ENCODE results near the gene GPC5. TPM values are rescaled to one million over a fixed set of nuclear protein-coding genes. Genes with fewer than 3 reads are reported as not detected.

GPC5 gene
- total RNA-seq, 1 donor from 2014 or later, result 0.24 TPM

DNA sequence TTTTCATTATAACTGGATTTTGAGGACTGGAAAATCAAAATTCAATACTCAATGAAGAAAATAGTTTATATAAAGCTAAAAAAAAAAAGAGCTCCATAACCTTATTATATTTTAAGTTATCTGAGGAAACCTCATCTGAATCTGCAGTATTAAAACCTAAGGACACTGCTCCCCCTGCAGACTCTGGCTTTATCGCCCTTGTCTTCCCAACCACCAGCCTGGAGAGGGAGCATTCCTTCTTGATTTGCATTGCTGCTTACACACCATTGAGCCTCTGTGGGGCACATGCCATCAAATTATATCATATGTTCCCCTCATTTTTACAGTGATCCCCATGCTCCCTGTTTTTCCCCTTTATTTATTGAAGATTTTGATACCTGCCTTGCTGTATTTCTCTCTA is 956.8 kb downstream of the GPC5 start:
- CTCF ChIA-PET, result no interaction called here
- intact Hi-C loops (cut with micrococcal nuclease), result no loop called here

DNA sequence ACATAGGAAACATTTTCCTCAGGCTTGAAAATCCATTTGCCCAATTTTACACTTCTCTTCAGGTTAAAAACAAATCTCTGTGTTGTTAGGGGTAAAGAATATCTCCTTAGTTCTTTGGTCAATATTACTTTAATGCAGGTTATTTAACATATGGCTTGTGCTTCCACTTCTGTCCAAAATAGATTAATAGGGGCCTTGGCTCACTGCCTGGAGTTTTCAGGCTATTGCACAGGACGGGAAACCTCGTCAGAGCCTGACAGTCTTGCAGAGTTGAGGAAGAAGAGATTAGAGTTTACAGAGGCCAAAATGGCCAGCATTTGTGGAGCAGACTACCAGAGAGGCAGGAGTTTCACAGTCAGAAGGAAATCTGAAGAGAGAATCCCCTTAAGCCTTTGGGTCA is 964.3 kb downstream of the GPC5 start:
- TF ChIP-seq, protein P1, sequence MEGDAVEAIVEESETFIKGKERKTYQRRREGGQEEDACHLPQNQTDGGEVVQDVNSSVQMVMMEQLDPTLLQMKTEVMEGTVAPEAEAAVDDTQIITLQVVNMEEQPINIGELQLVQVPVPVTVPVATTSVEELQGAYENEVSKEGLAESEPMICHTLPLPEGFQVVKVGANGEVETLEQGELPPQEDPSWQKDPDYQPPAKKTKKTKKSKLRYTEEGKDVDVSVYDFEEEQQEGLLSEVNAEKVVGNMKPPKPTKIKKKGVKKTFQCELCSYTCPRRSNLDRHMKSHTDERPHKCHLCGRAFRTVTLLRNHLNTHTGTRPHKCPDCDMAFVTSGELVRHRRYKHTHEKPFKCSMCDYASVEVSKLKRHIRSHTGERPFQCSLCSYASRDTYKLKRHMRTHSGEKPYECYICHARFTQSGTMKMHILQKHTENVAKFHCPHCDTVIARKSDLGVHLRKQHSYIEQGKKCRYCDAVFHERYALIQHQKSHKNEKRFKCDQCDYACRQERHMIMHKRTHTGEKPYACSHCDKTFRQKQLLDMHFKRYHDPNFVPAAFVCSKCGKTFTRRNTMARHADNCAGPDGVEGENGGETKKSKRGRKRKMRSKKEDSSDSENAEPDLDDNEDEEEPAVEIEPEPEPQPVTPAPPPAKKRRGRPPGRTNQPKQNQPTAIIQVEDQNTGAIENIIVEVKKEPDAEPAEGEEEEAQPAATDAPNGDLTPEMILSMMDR (IDR thresholded peaks at IDR 0.05), result no peak
- ATAC-seq (ENCODE audit: low read depth), result no peak
- ChIA-PET POLR2A (no interaction called here), CTCF (no interaction called here)
- no peak for DNase-seq
- intact Hi-C loops (cut with micrococcal nuclease), result no loop called here
- no peaks in the 10 kb centered on the region for H3K36me3 Mint-ChIP-seq (ENCODE audit: low read depth)
- H3K4me3 Mint-ChIP-seq, result no peak overlapping the region
- H3K9me3 Mint-ChIP-seq, result peaks cover 7% of the 10 kb centered on the region
- no peak overlapping the region for H3K27ac Mint-ChIP-seq
- H3K4me1 Mint-ChIP-seq, result no peaks in the 10 kb centered on the region
- H3K27me3 Mint-ChIP-seq, result no peaks in the 10 kb centered on the region

More for the DNA sequence above, 956.8 kb downstream of the GPC5 start:
- ATAC-seq (ENCODE audit: low read depth) (no peak), DNase-seq (no peak)
- H3K4me1 Mint-ChIP-seq, result no peaks in the 10 kb centered on the region
- POLR2A ChIA-PET, result no interaction called here
- H3K27ac Mint-ChIP-seq, result no peak overlapping the region
- H3K36me3 Mint-ChIP-seq (ENCODE audit: low read depth), result no peaks in the 10 kb centered on the region
- peaks cover 12% of the 10 kb centered on the region for H3K9me3 Mint-ChIP-seq
- TF ChIP-seq, protein P1 (IDR thresholded peaks at IDR 0.05), result no peak
- H3K4me3 Mint-ChIP-seq, result no peak overlapping the region
- H3K27me3 Mint-ChIP-seq, result no peaks in the 10 kb centered on the region

DNA sequence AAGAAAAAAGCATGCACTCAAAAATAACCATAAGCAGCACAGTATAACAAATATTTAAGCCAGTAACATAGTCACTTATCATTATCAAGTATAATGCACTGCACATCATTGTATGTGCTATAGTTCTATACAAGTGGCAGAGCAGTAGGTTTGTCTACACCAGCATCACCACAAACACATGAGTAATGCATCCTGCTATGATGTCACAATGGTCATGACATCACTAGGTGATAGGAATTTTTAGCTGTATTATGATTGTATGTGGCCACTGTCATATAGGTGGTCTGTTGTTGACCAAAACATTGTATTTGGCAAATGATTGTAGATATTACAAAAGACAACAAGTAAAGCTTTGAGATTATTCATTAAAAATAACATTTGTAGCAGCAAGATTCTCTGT is 967.5 kb downstream of the GPC5 start:
- DNase-seq (no peak), ATAC-seq (ENCODE audit: low read depth) (no peak)
- intact Hi-C loops (cut with micrococcal nuclease), result no loop called here
- TF ChIP-seq, protein P1 (IDR thresholded peaks at IDR 0.05), result no peak
- no peaks in the 10 kb centered on the region for H3K4me1 Mint-ChIP-seq
- no peaks in the 10 kb centered on the region for H3K27me3 Mint-ChIP-seq
- ChIA-PET CTCF (no interaction called here), POLR2A (no interaction called here)
- no peaks in the 10 kb centered on the region for H3K36me3 Mint-ChIP-seq (ENCODE audit: low read depth)
- no peak overlapping the region for H3K27ac Mint-ChIP-seq
- H3K4me3 Mint-ChIP-seq, result no peak overlapping the region
- peaks cover 5% of the 10 kb centered on the region for H3K9me3 Mint-ChIP-seq

DNA sequence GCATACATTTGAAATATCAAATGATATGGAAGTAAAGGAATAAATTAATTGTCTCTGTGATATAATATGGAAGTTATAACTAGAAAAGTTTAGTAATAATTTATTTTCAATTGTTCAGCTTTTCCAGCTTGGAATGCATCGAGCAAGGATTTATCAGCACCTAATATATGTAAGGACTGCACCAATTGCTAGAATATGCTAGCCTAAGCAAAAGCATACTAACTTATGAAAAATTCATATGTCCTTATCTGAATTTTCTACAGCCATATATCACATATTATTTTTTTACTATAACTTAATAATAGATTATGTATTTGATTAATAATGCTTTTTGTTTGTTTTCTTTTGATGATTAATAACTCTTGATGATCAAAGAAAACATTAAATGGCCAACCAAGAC is 979.0 kb downstream of the GPC5 start:
- peaks cover 13% of the 10 kb centered on the region for H3K9me3 Mint-ChIP-seq
- ChIA-PET CTCF (no interaction called here), POLR2A (no interaction called here)
- H3K4me1 Mint-ChIP-seq, result no peaks in the 10 kb centered on the region
- H3K4me3 Mint-ChIP-seq, result no peak overlapping the region
- H3K27me3 Mint-ChIP-seq, result no peaks in the 10 kb centered on the region
- ATAC-seq (ENCODE audit: low read depth) (no peak), DNase-seq (no peak)
- no peaks in the 10 kb centered on the region for H3K36me3 Mint-ChIP-seq (ENCODE audit: low read depth)
- no peak overlapping the region for H3K27ac Mint-ChIP-seq
- TF ChIP-seq, protein P1 (IDR thresholded peaks at IDR 0.05), result no peak
- intact Hi-C loops (cut with micrococcal nuclease), result no loop called here

DNA sequence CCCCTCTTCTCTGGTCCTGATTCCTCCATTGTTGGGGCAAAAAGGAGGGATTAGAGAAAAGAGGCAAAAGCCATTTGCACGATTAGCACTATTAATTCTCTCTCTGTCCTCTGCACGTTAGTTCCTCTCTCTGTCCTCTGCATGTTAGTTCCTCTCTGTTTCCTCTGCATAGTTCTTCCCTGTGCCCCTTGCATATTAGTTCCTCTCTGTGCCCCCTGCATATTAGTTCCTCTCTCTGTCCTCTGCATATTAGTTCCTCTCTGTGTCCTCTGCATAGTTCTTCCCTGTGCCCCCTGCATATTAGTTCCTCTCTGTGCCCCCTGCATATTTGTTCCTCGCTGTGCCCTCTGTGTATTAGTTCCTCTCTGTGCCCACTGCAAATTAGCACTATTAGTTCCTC is 981.0 kb downstream of the GPC5 start:
- TF ChIP-seq, protein P1 (IDR thresholded peaks at IDR 0.05), result no peak
- ATAC-seq (ENCODE audit: low read depth), result no peak
- CTCF ChIA-PET, result interaction anchor here (1.0 kb wide), 1 partner anchor 10 kb away, joined by 3 read pairs; no protein-coding TSS in a partner anchor
- H3K4me3 Mint-ChIP-seq, result no peak overlapping the region
- H3K36me3 Mint-ChIP-seq (ENCODE audit: low read depth), result no peaks in the 10 kb centered on the region
- H3K9me3 Mint-ChIP-seq, result peaks cover 9% of the 10 kb centered on the region
- no peak overlapping the region for H3K27ac Mint-ChIP-seq
- no peak for DNase-seq
- intact Hi-C loops (cut with micrococcal nuclease), result no loop called here
- POLR2A ChIA-PET, result no interaction called here
- no peaks in the 10 kb centered on the region for H3K4me1 Mint-ChIP-seq
- no peaks in the 10 kb centered on the region for H3K27me3 Mint-ChIP-seq
